ENCODE measurements around the gene FCF1. TPM values are rescaled to one million over a fixed set of nuclear protein-coding genes. Genes with fewer than 3 reads are reported as not detected.

FCF1 gene
- total RNA-seq, 1 donor from 2014 or later = 64.1 TPM

DNA sequence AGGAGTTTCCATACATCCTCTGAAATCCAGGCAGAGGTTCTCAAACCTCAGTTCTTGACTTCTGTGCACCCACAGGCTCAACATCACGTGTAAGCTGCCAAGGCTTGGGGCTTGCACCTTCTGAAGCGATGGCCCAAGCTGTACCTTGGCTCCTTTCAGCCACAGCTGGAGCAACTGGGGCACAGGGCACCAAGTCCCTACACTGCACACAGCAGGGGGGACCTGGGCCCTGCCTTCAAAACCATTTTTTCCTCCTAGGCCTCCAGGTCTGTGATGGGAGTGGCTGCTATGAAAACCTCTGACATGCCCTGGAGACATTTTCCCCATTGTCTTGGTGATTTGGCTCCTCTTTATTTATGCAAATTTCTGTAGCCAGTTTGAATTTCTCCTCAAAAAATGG lies 10.7 kb upstream of the FCF1 start:
- no peak overlapping the region for H3K4me3 ChIP-seq (ENCODE audit: insufficient read depth, low read depth, low read length)
- H2AFZ ChIP-seq (ENCODE audit: low read depth, low read length) = no peak overlapping the region
- Mint-ChIP-seq H3K36me3 (ENCODE audit: low read depth, unreplicated experiment) (peaks cover 19% of the 10 kb centered on the region), H3K27ac (ENCODE audit: unreplicated experiment) (no peak overlapping the region), H3K9me3 (ENCODE audit: unreplicated experiment) (peaks cover 11% of the 10 kb centered on the region), H3K27me3 (ENCODE audit: low read depth, unreplicated experiment) (no peaks in the 10 kb centered on the region), H3K4me1 (ENCODE audit: low read depth, unreplicated experiment) (peaks cover 17% of the 10 kb centered on the region), H3K4me3 (ENCODE audit: unreplicated experiment) (no peak overlapping the region)
- no peak for FAIRE-seq
- peaks cover 7% of the 10 kb centered on the region for H3K4me1 ChIP-seq (ENCODE audit: insufficient read depth, low read length)
- no peak overlapping the region for H3K4me2 ChIP-seq (ENCODE audit: low read length)
- peaks cover 88% of the 10 kb centered on the region for H3K79me2 ChIP-seq (ENCODE audit: insufficient read depth, low read length)
- H3K9me3 ChIP-seq (ENCODE audit: insufficient read depth, low read depth, low read length) = peaks cover 6% of the 10 kb centered on the region
- no peaks in the 10 kb centered on the region for H3K36me3 ChIP-seq (ENCODE audit: insufficient read depth, low read length)
- no peak for DNase-seq (ENCODE audit: low read depth)
- no peaks in the 10 kb centered on the region for H3K27me3 ChIP-seq (ENCODE audit: insufficient read depth, low read length)
- no peak overlapping the region for H3K27ac ChIP-seq (ENCODE audit: low read depth, low read length)
- no peak for TF ChIP-seq EZH2 (IDR thresholded peaks at IDR 0.05; ENCODE audit: insufficient read depth, low read length)
- TF ChIP-seq, protein P1, sequence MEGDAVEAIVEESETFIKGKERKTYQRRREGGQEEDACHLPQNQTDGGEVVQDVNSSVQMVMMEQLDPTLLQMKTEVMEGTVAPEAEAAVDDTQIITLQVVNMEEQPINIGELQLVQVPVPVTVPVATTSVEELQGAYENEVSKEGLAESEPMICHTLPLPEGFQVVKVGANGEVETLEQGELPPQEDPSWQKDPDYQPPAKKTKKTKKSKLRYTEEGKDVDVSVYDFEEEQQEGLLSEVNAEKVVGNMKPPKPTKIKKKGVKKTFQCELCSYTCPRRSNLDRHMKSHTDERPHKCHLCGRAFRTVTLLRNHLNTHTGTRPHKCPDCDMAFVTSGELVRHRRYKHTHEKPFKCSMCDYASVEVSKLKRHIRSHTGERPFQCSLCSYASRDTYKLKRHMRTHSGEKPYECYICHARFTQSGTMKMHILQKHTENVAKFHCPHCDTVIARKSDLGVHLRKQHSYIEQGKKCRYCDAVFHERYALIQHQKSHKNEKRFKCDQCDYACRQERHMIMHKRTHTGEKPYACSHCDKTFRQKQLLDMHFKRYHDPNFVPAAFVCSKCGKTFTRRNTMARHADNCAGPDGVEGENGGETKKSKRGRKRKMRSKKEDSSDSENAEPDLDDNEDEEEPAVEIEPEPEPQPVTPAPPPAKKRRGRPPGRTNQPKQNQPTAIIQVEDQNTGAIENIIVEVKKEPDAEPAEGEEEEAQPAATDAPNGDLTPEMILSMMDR (IDR thresholded peaks at IDR 0.05; ENCODE audit: insufficient read depth, low read depth, low read length) = no peak
- peaks cover 77% of the 10 kb centered on the region for H4K20me1 ChIP-seq (ENCODE audit: insufficient read depth, low read length)
- no peak overlapping the region for H3K9ac ChIP-seq (ENCODE audit: low read length)

DNA sequence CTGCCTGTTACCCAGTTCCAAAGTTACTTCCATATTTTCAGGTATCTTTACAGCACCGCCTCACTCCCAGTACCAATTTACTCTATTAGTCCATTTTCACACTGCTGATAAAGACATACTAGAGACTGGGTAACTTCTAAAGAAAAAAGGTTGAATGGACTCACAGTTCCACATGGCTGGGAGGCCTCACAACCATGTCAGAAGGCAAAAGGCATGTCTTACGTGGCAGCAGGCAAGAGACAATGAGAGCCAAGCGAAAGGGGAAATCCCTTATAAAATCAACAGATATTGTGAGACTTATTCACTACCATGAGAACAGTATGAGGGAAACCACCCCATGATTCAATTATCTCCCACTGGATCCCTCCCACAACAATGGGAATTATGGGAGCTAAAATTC lies 9.9 kb upstream of the FCF1 start:
- Histone ChIP-seq H3K79me2 (ENCODE audit: insufficient read depth, low read length) (peaks cover 93% of the 10 kb centered on the region), H3K36me3 (ENCODE audit: insufficient read depth, low read length) (no peaks in the 10 kb centered on the region), H3K4me2 (ENCODE audit: low read length) (no peak overlapping the region), H3K27me3 (ENCODE audit: insufficient read depth, low read length) (no peaks in the 10 kb centered on the region), H3K4me1 (ENCODE audit: insufficient read depth, low read length) (no peaks in the 10 kb centered on the region), H3K9me3 (ENCODE audit: insufficient read depth, low read depth, low read length) (peaks cover 6% of the 10 kb centered on the region), H3K9ac (ENCODE audit: low read length) (no peak overlapping the region), H3K4me3 (ENCODE audit: insufficient read depth, low read depth, low read length) (no peak overlapping the region), H2AFZ (ENCODE audit: low read depth, low read length) (no peak overlapping the region), H3K27ac (ENCODE audit: low read depth, low read length) (no peak overlapping the region), H4K20me1 (ENCODE audit: insufficient read depth, low read length) (peaks cover 72% of the 10 kb centered on the region)
- H3K27me3 Mint-ChIP-seq (ENCODE audit: low read depth, unreplicated experiment) = no peaks in the 10 kb centered on the region
- DNase-seq (ENCODE audit: low read depth) = no peak
- H3K36me3 Mint-ChIP-seq (ENCODE audit: low read depth, unreplicated experiment) = peaks cover 19% of the 10 kb centered on the region
- H3K9me3 Mint-ChIP-seq (ENCODE audit: unreplicated experiment) = peaks cover 11% of the 10 kb centered on the region
- no peak overlapping the region for H3K4me3 Mint-ChIP-seq (ENCODE audit: unreplicated experiment)
- H3K4me1 Mint-ChIP-seq (ENCODE audit: low read depth, unreplicated experiment) = peaks cover 12% of the 10 kb centered on the region
- no peak overlapping the region for H3K27ac Mint-ChIP-seq (ENCODE audit: unreplicated experiment)
- no peak for TF ChIP-seq EZH2 (IDR thresholded peaks at IDR 0.05; ENCODE audit: insufficient read depth, low read length)
- TF ChIP-seq, protein P1 (IDR thresholded peaks at IDR 0.05; ENCODE audit: insufficient read depth, low read depth, low read length) = no peak
- no peak for FAIRE-seq

DNA sequence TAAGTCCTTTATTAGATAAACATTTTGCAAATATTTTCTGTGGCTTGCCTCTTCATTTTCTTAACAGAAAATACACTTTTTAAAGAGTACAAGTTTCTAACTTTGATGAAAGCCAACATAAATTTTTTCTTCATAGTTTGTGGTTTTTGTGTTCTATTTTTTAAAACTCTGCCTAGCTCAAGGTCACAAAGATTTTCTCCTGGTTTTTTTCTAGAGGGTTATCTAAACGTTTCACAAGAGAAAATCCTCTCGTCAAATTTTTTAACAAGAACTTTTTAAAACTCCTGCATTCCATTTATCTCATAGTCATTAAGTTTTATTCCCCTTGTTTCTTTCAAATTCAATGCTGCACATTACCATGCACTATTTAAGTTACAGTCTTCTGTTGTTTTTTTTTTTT lies 8.3 kb upstream of the FCF1 start:
- no peak overlapping the region for H3K9ac ChIP-seq (ENCODE audit: low read length)
- no peak overlapping the region for H3K27ac ChIP-seq (ENCODE audit: low read depth, low read length)
- TF ChIP-seq EZH2 (IDR thresholded peaks at IDR 0.05; ENCODE audit: insufficient read depth, low read length) = no peak
- TF ChIP-seq, protein P1 (IDR thresholded peaks at IDR 0.05; ENCODE audit: insufficient read depth, low read depth, low read length) = no peak
- Mint-ChIP-seq H3K4me3 (ENCODE audit: unreplicated experiment) (no peak overlapping the region), H3K9me3 (ENCODE audit: unreplicated experiment) (peaks cover 8% of the 10 kb centered on the region), H3K36me3 (ENCODE audit: low read depth, unreplicated experiment) (peaks cover 19% of the 10 kb centered on the region), H3K4me1 (ENCODE audit: low read depth, unreplicated experiment) (peaks cover 17% of the 10 kb centered on the region), H3K27ac (ENCODE audit: unreplicated experiment) (no peak overlapping the region), H3K27me3 (ENCODE audit: low read depth, unreplicated experiment) (no peaks in the 10 kb centered on the region)
- H3K4me3 ChIP-seq (ENCODE audit: insufficient read depth, low read depth, low read length) = no peak overlapping the region
- H3K27me3 ChIP-seq (ENCODE audit: insufficient read depth, low read length) = no peaks in the 10 kb centered on the region
- H3K36me3 ChIP-seq (ENCODE audit: insufficient read depth, low read length) = no peaks in the 10 kb centered on the region
- H3K9me3 ChIP-seq (ENCODE audit: insufficient read depth, low read depth, low read length) = peaks cover 6% of the 10 kb centered on the region
- peaks cover 72% of the 10 kb centered on the region for H4K20me1 ChIP-seq (ENCODE audit: insufficient read depth, low read length)
- DNase-seq (ENCODE audit: low read depth) (no peak), FAIRE-seq (no peak)
- peaks cover 94% of the 10 kb centered on the region for H3K79me2 ChIP-seq (ENCODE audit: insufficient read depth, low read length)
- no peaks in the 10 kb centered on the region for H3K4me1 ChIP-seq (ENCODE audit: insufficient read depth, low read length)
- no peak overlapping the region for H2AFZ ChIP-seq (ENCODE audit: low read depth, low read length)
- no peak overlapping the region for H3K4me2 ChIP-seq (ENCODE audit: low read length)
